ENCODE data around the gene TMEM269. TPM values are rescaled to one million over a fixed set of nuclear protein-coding genes. Genes with fewer than 3 reads are reported as not detected.

Gene TMEM269
- total RNA-seq (under 1 TPM in 1 of 2 donors, not detected in 1; 0.17 TPM), polyA plus RNA-seq (ENCODE audit: insufficient read length in 6 of 6) (1 to 10 TPM in 5 of 6 donors, under 1 TPM in 1; 0.89 to 1.6 (median 1.4) TPM)
- long read RNA-seq, donor 1, partial matches to known transcripts = 40 of 234 reads
- long read RNA-seq, donor 1, other reads (novel, unspliced or antisense) = 194 of 234 reads
- long read RNA-seq, donor 2, partial matches to known transcripts = 173 of 180 reads
- long read RNA-seq, donor 2, other reads (novel, unspliced or antisense) = 7 of 180 reads
- long read RNA-seq, donor 3, partial matches to known transcripts = 153 of 173 reads
- long read RNA-seq, donor 3, other reads (novel, unspliced or antisense) = 20 of 173 reads
- long read RNA-seq, donor 4 = 0 reads
- long read RNA-seq, donor 5, partial matches to known transcripts = 29 of 195 reads
- long read RNA-seq, donor 5, other reads (novel, unspliced or antisense) = 166 of 195 reads
- long read RNA-seq, donor 6, partial matches to known transcripts = 44 of 182 reads
- long read RNA-seq, donor 6, other reads (novel, unspliced or antisense) = 138 of 182 reads
- long read RNA-seq, donor 7 = 0 reads
- long read RNA-seq, donor 8 = 0 reads
- long read RNA-seq, donor 9 = 0 reads
- long read RNA-seq, donor 10 = 0 reads
- long read RNA-seq, donor 11, partial matches to known transcripts = 21 of 152 reads
- long read RNA-seq, donor 11, other reads (novel, unspliced or antisense) = 131 of 152 reads
- long read RNA-seq, donor 12 = 0 reads

- Histone ChIP-seq H3K36me3 (peaks cover 0 to 18% of the 10 kb centered on the region in 2 donors), H3K9me3 (no peaks in the 10 kb centered on the region), H3K27ac (no peak within 1 kb of the TSS), H3K27me3 (peaks cover 0 to 20% of the 10 kb centered on the region in 2 donors), H3K4me1 (peaks cover 0 to 11% of the 10 kb centered on the region in 2 donors), H3K4me3 (peak within 1 kb of the TSS; percentile 28 to 32)
- intact Hi-C loops (cut with DNase I) = loop anchor here in 1 of 2 donors (10.0 kb wide), 1 partner anchor 290 kb away; no protein-coding TSS in a partner anchor
- TF ChIP-seq CTCF (IDR thresholded peaks at IDR 0.05) = no peak
- ATAC-seq (peak; percentile 72), DNase-seq (peak in 3 of 4 donors; percentile 19 to 80 (median 23))
Measured at GRCh38 chr1:42784946-42785693, at the start of gene TMEM269. Gene TMEM269, plus strand, starts transcription at chr1:42784991. Its CDS starts 4,903 bp downstream, at chr1:42789894.

GRCh38 chr1:42735056-42735455 is 49.7 kb upstream of the TMEM269 start:
- Histone ChIP-seq H3K36me3 (no peaks in the 10 kb centered on the region), H3K27ac (no peak overlapping the region), H3K9me3 (no peaks in the 10 kb centered on the region), H3K4me3 (no peak overlapping the region), H3K4me1 (peaks cover 0 to 6% of the 10 kb centered on the region in 2 donors), H3K27me3 (peaks cover 0 to 3% of the 10 kb centered on the region in 2 donors)
- intact Hi-C loops (cut with DNase I) = no loop called here
- no peak for DNase-seq
- no peak for ATAC-seq
- TF ChIP-seq CTCF (IDR thresholded peaks at IDR 0.05) = no peak

GRCh38 chr1:42735477-42736105 is 49.2 kb upstream of the TMEM269 start:
- Histone ChIP-seq H3K9me3 (no peaks in the 10 kb centered on the region), H3K27ac (no peak overlapping the region), H3K4me3 (no peak overlapping the region), H3K36me3 (no peaks in the 10 kb centered on the region), H3K4me1 (peaks cover 0 to 6% of the 10 kb centered on the region in 2 donors), H3K27me3 (peaks cover 0 to 5% of the 10 kb centered on the region in 2 donors)
- no peak for ATAC-seq
- TF ChIP-seq CTCF (IDR thresholded peaks at IDR 0.05) = no peak
- intact Hi-C loops (cut with DNase I) = no loop called here
- DNase-seq = no peak

- peaks cover 0 to 6% of the 10 kb centered on the region in 2 donors for H3K4me1 ChIP-seq
- no peak for DNase-seq
- no peak overlapping the region for H3K4me3 ChIP-seq
- TF ChIP-seq CTCF (IDR thresholded peaks at IDR 0.05) = no peak
- peaks cover 0 to 5% of the 10 kb centered on the region in 2 donors for H3K27me3 ChIP-seq
- intact Hi-C loops (cut with DNase I) = no loop called here
- ATAC-seq = peak; percentile 29
- no peak overlapping the region for H3K27ac ChIP-seq
- H3K9me3 ChIP-seq = no peaks in the 10 kb centered on the region
- H3K36me3 ChIP-seq = no peaks in the 10 kb centered on the region
Measured at GRCh38 chr1:42736152-42736551, 48.6 kb upstream of the TMEM269 start.
